DOHH2 (cell line): ENCODE measurements around the gene SLC25A43.

Experiments used
- H3F3A ChIP-seq: fragments of 200-600 bp; sonication (generic), shearing (Covaris generic); 2 replicates; pipeline ENCODE4 v1.6.0; 2016; ENCODE audit warnings: antibody characterized with exemption, mild to moderate bottlenecking; ENCODE audit not compliant: control insufficient read depth, insufficient read depth
- H3K27ac ChIP-seq: fragments of 200-600 bp; sonication (generic); 2 replicates; pipeline ENCODE4 v1.5.1; 2014; ENCODE audit warnings: low read depth, mild to moderate bottlenecking, low read length, moderate library complexity
- H3K27me3 ChIP-seq: fragments of 200-600 bp; sonication (generic); 2 replicates; pipeline ENCODE4 v1.6.1; 2014; ENCODE audit warnings: mild to moderate bottlenecking, low read length, mixed read lengths; ENCODE audit not compliant: control insufficient read depth
- H3K36me3 ChIP-seq: fragments of 200-600 bp; sonication (generic); 2 replicates; pipeline ENCODE4 v1.6.1; 2014; ENCODE audit warnings: mild to moderate bottlenecking, low read length, moderate library complexity, mixed read lengths; ENCODE audit not compliant: control insufficient read depth
- H3K4me1 ChIP-seq: fragments of 200-600 bp; sonication (generic); 2 replicates; pipeline ENCODE4 v1.6.1; 2014; ENCODE audit warnings: mild to moderate bottlenecking, low read length, mixed read lengths; ENCODE audit not compliant: control insufficient read depth
- H3K4me2 ChIP-seq: fragments of 200-600 bp; sonication (generic); 2 replicates; pipeline ENCODE4 v1.6.0; 2014; ENCODE audit warnings: mild to moderate bottlenecking, low read length, moderate library complexity
- H3K4me3 ChIP-seq: fragments of 200-600 bp; sonication (generic); 2 replicates; pipeline ENCODE4 v1.5.1; 2014; ENCODE audit warnings: mild to moderate bottlenecking, low read length, mixed read lengths
- H3K79me2 ChIP-seq: fragments of 200-600 bp; sonication (generic); 2 replicates; pipeline ENCODE4 v1.6.1; 2014; ENCODE audit warnings: mild to moderate bottlenecking, low read length, mixed read lengths; ENCODE audit not compliant: control insufficient read depth
- H3K9me2 ChIP-seq: fragments of 200-600 bp; sonication (generic); replicated peaks from 2 replicates; pipeline ENCODE4 v1.6.1; 2014; ENCODE audit warnings: mild to moderate bottlenecking, low read length, mixed read lengths; ENCODE audit not compliant: control insufficient read depth
- H3K9me3 ChIP-seq: fragments of 200-600 bp; sonication (generic); 2 replicates; pipeline ENCODE4 v1.6.1; 2014; ENCODE audit warnings: antibody characterized with exemption, low read length, mixed read lengths; ENCODE audit not compliant: control insufficient read depth, insufficient read depth
- H4K20me1 ChIP-seq: fragments of 200-600 bp; sonication (generic); 2 replicates; pipeline ENCODE4 v1.6.0; 2014; ENCODE audit warnings: low read depth, mild to moderate bottlenecking, antibody characterized with exemption, low read length, moderate library complexity; ENCODE audit not compliant: control insufficient read depth, insufficient read depth
- CTCF ChIP-seq: fragments of 200-600 bp; sonication (generic); IDR thresholded peaks from one replicate; pipeline ENCODE4 v1.5.1; 2014; ENCODE audit warnings: antibody characterized with exemption, mild to moderate bottlenecking, low read depth, low read length; ENCODE audit not compliant: poor library complexity, severe bottlenecking
- EZH2phosphoT487 ChIP-seq: fragments of 200-600 bp; sonication (generic); IDR thresholded peaks from 2 replicates; pipeline ENCODE4 v1.6.1; 2017; ENCODE audit warnings: borderline replicate concordance, mild to moderate bottlenecking, antibody characterized with exemption, low read length, moderate library complexity, mixed read lengths

Gene SLC25A43

GRCh38 chrX:119402588-119402987 is 3.5 kb downstream of the SLC25A43 start:
- TF ChIP-seq CTCF (no peak), EZH2phosphoT487 (no peak)
- H3K27ac ChIP-seq, result no peak overlapping the region
- no peaks in the 10 kb centered on the region for H3K27me3 ChIP-seq
- no peaks in the 10 kb centered on the region for H4K20me1 ChIP-seq
- H3K9me2 ChIP-seq, result no peaks in the 10 kb centered on the region
- H3K4me1 ChIP-seq, result peaks cover 18% of the 10 kb centered on the region
- no peaks in the 10 kb centered on the region; the same call in 1 of the 2 replicates for H3K36me3 ChIP-seq
- peaks cover 41% of the 10 kb centered on the region for H3K79me2 ChIP-seq
- no peaks in the 10 kb centered on the region for H3K9me3 ChIP-seq
- H3K4me3 ChIP-seq, result no peak overlapping the region
- H3F3A ChIP-seq, result no peaks in the 10 kb centered on the region
- no peak overlapping the region for H3K4me2 ChIP-seq

- H3K27me3 ChIP-seq, result no peaks in the 10 kb centered on the region
- no peaks in the 10 kb centered on the region; the same call in 1 of the 2 replicates for H3K36me3 ChIP-seq
- no peak overlapping the region for H3K4me2 ChIP-seq
Observed at GRCh38 chrX:119406776-119407175, 7.6 kb downstream of the SLC25A43 start.

GRCh38 chrX:119407681-119408080 is 8.5 kb downstream of the SLC25A43 start:
- Histone ChIP-seq H3K79me2 (peaks cover 7% of the 10 kb centered on the region), H3K27ac (no peak overlapping the region), H4K20me1 (no peaks in the 10 kb centered on the region), H3F3A (no peaks in the 10 kb centered on the region), H3K9me3 (no peaks in the 10 kb centered on the region), H3K27me3 (no peaks in the 10 kb centered on the region), H3K4me2 (no peak overlapping the region), H3K4me1 (no peaks in the 10 kb centered on the region), H3K36me3 (no peaks in the 10 kb centered on the region; the same call in 1 of the 2 replicates), H3K4me3 (no peak overlapping the region), H3K9me2 (no peaks in the 10 kb centered on the region)
- TF ChIP-seq EZH2phosphoT487 (no peak), CTCF (no peak)

More at GRCh38 chrX:119406776-119407175, 7.6 kb downstream of the SLC25A43 start:
- Histone ChIP-seq H3K9me2 (no peaks in the 10 kb centered on the region), H3F3A (no peaks in the 10 kb centered on the region), H3K4me1 (no peaks in the 10 kb centered on the region), H4K20me1 (no peaks in the 10 kb centered on the region), H3K27ac (no peak overlapping the region), H3K79me2 (peaks cover 16% of the 10 kb centered on the region), H3K4me3 (no peak overlapping the region), H3K9me3 (no peaks in the 10 kb centered on the region)
- TF ChIP-seq CTCF, result no peak
- TF ChIP-seq EZH2phosphoT487, result no peak
